Activated T-helper 2 cell treated with anti-CD3 and anti-CD28 coated beads, Interferon-gamma antibody, Interleukin-2, Interleukin-4, amounts not matched to agents 10 μg/mL and 5 μg/mL and 100 μg/mL, durations not matched to agents 14 hours and 24 hours and 36 hours (primary cell): Measurements from ENCODE around the gene HTR3C. TPM values are rescaled to one million over a fixed set of nuclear protein-coding genes. Genes with fewer than 3 reads are reported as not detected.

Experiments
- DNase-seq: peaks from one replicate; pipeline ENCODE4 v3.0.0; 2021; ENCODE audit warnings: low spot score
- H3K27ac Mint-ChIP-seq: one replicate; pipeline ENCODE4 v1.8.0; 2021; ENCODE audit warnings: mixed read lengths
- H3K27me3 Mint-ChIP-seq: one replicate; pipeline ENCODE4 v1.8.0; 2021; ENCODE audit warnings: low read depth, mixed read lengths
- H3K36me3 Mint-ChIP-seq: one replicate; pipeline ENCODE4 v1.8.0; 2021; ENCODE audit warnings: low read depth, mixed read lengths
- H3K4me1 Mint-ChIP-seq: one replicate; pipeline ENCODE4 v1.8.0; 2021; ENCODE audit warnings: low read depth, mixed read lengths
- H3K4me3 Mint-ChIP-seq: one replicate; pipeline ENCODE4 v1.8.0; 2021; ENCODE audit warnings: low read depth, mild to moderate bottlenecking, moderate library complexity, mixed read lengths
- H3K9me3 Mint-ChIP-seq: one replicate; pipeline ENCODE4 v1.8.0; 2021; ENCODE audit warnings: mixed read lengths
- intact Hi-C: fragments of 100-400 bp; cut with micrococcal nuclease; formaldehyde crosslinking; loops from one replicate; pipeline ENCODE4 v1.15.1; 2023
- total RNA-seq: library from RNA; stranded (reverse); gene quantifications from 2 replicates; pipeline ENCODE4 v1.2.3, GENCODE V29; 2022

The HTR3C gene
- total RNA-seq, 1 donor from 2014 or later = not detected

DNA sequence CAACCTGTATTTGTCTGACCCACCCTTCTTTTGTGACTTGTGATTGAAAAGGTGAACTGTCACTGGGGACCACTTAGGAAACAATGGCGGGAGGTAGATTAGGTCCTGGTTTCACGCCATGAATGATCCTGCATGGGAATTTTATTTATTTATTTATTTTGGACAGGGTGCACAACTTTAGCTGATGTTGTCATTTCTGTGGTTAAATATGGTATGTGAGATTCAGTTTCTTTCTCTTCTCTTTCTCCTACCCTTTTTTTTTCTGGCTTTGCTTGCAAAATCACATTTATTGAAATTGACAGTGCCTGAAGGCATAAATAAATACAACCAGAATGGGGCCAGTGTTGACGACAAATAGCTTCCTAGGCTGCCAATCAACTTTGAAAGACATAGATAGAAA lies 26.0 kb downstream of the HTR3C start:
- Mint-ChIP-seq H3K4me3 (no peak overlapping the region), H3K4me1 (no peaks in the 10 kb centered on the region), H3K27ac (no peak overlapping the region), H3K27me3 (peaks cover 3% of the 10 kb centered on the region), H3K9me3 (no peaks in the 10 kb centered on the region), H3K36me3 (no peaks in the 10 kb centered on the region)
- intact Hi-C loops = no loop called here
- DNase-seq = no peak

DNA sequence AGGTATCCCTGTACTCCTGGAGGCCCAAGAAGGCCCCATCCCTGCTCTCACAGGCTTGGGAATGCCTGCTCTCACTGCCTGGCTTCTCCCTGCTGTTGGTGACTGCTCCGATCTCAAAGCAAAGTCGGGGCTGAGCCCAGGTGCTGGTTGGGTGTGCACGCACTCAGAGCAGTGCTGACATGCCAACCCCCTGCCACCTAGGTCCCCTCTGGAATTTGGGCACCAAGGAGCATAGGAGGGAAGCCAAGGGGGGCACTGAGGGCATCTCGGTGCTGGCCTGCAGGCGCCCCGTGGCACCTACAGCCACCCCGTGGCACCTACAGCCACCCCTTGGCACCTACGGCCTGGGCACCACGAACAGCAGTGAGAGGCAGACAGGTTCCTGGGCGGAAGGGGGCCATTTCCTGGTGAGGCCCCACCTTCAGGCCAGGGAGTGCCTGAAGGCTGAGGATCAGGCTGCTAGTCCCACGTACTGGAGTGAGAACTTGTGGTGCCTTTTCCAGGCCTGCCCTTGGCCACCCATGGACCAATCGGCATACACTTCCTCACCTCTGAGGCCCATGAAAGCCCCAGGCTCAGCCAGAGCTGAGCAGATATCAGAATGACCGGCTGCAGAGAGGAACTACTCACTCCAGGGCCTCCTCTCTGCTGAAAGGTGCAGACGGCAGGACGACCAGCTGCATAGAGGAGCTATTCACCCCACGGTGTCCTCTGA lies 28.4 kb downstream of the HTR3C start:
- Mint-ChIP-seq H3K27ac (no peak overlapping the region), H3K4me3 (no peak overlapping the region), H3K27me3 (no peaks in the 10 kb centered on the region), H3K4me1 (peaks cover 6% of the 10 kb centered on the region), H3K9me3 (peaks cover 14% of the 10 kb centered on the region), H3K36me3 (peaks cover 5% of the 10 kb centered on the region)
- DNase-seq = no peak
- intact Hi-C loops = no loop called here

DNA sequence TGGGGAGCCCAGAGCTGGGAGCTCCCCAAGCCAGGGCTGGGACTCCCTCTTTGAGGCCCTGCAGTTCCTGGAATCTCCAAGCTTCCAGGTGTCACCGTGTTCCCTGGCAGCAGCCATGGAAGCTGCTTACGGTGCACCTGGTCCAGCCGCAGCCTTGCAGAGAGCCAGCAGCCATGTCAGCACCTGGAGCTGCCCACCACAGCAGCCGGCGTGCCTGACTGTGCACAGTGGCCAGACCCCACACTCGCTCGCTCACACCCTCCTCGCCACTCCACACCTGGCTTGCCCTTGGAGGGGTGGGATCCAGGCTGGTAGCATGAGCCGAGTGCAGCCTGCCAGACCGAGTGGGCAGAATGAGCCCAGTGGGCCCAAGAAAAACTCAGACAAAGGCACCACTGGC lies 29.2 kb downstream of the HTR3C start:
- Mint-ChIP-seq H3K4me1 (peaks cover 6% of the 10 kb centered on the region), H3K4me3 (no peak overlapping the region), H3K27ac (no peak overlapping the region), H3K27me3 (no peaks in the 10 kb centered on the region), H3K36me3 (peaks cover 5% of the 10 kb centered on the region), H3K9me3 (peaks cover 17% of the 10 kb centered on the region)
- DNase-seq = no peak
- intact Hi-C loops = no loop called here

DNA sequence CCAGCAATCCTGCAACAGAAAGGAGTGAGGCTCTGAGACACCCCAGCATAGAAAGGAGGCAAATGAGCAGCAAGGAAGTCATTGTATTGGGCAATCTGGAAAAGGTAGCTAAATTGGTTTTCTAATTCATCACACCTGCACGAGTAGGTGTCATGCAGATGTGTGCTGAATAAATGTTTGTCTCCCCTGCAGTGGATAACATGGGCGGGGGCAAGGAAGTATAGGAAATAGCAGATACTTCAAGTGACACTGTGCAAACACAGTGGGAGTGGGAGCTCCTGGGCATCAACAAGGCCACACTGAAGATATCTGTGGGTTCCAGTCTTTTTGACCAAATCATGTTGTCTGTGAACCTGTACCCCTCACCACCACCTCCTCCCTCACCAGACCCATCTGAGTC lies 29.6 kb downstream of the HTR3C start:
- Mint-ChIP-seq H3K36me3 (peaks cover 5% of the 10 kb centered on the region), H3K27ac (no peak overlapping the region), H3K4me3 (no peak overlapping the region), H3K4me1 (peaks cover 6% of the 10 kb centered on the region), H3K27me3 (no peaks in the 10 kb centered on the region), H3K9me3 (peaks cover 17% of the 10 kb centered on the region)
- intact Hi-C loops = no loop called here
- DNase-seq = no peak

DNA sequence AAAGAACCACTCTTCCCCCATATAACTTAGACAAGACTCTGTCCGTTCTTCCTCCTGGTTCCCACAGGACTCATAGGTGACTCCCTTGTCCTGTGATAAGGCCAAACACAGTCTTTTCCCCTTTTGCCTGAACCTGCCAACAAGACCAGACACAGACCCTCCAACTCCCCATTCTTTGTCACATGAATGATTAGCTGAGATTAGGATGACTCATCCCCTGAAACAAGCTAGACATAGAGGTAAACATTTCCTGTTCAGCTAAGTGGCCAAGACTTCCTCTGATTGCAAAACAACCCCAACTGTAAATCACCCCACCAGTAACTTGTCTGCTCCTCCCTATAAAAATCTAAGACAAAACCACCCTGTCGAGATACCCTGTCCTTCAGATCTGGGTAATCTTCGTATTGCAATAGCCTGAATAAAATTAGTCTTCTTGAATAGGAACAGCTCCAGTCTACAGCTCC lies 32.6 kb downstream of the HTR3C start:
- Mint-ChIP-seq H3K4me1 (peaks cover 6% of the 10 kb centered on the region), H3K36me3 (peaks cover 5% of the 10 kb centered on the region), H3K27ac (no peak overlapping the region), H3K9me3 (peaks cover 17% of the 10 kb centered on the region), H3K27me3 (no peaks in the 10 kb centered on the region), H3K4me3 (no peak overlapping the region)
- intact Hi-C loops = no loop called here
- no peak for DNase-seq

DNA sequence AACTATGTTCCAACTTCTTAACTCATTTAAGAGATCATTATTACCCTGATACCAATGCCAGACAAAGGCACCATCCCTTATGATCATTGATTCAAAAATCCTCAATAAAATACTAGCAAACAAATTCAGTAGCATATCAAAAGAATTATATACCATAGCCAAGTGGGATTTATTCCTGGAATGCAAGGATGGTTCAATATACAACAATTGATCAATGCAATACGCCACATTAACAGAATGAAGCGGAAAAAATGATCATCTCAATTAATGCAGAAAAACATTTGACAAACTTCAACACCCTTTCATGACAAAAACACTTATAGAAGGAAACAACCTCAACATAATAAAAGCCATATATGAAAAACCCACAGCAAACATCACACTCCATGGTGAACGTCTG lies 39.4 kb downstream of the HTR3C start:
- intact Hi-C loops = no loop called here
- H3K27me3 Mint-ChIP-seq = peaks cover 2% of the 10 kb centered on the region
- H3K36me3 Mint-ChIP-seq = peaks cover 6% of the 10 kb centered on the region
- no peak overlapping the region for H3K27ac Mint-ChIP-seq
- no peak for DNase-seq
- H3K9me3 Mint-ChIP-seq = peaks cover 21% of the 10 kb centered on the region
- H3K4me1 Mint-ChIP-seq = no peaks in the 10 kb centered on the region
- H3K4me3 Mint-ChIP-seq = no peak overlapping the region

DNA sequence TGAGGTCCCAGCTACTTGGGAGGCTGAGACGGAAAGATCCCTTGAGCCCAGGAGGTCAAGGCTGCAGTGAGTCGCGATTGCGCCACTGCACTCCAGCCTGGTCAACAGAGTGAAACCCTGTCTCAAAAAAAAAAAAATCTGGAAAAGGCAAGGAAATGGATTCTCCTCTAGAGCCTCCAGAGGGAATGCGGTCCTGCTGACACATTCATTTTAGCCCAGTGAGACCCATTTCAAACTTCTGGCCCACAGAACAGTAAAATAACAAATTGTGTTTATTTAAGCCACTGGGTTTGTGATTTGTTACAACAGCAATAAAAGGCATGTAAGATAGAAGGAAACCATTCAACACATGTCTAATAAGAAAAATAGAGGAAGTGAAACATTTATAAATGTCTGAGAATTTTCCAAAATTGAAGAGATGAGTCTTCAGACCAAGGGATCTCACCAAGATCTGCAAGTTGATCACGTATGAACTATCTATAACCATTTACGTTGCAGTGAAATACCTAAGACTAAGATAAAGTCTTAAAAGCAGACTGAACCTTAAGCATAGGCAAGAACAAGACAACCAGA lies 44.0 kb downstream of the HTR3C start, which contains the start of gene HTR3E:
Gene HTR3E (plus strand): TSS at position 254 of the 573 bp plus-strand sequence. CDS start 466 bp downstream, outside the sequence.
- Mint-ChIP-seq H3K27me3 (no peaks in the 10 kb centered on the region), H3K4me1 (no peaks in the 10 kb centered on the region), H3K9me3 (peaks cover 15% of the 10 kb centered on the region), H3K36me3 (peaks cover 6% of the 10 kb centered on the region), H3K4me3 (no peak within 1 kb of the TSS), H3K27ac (no peak within 1 kb of the TSS)
- intact Hi-C loops = no loop called here
- DNase-seq = no peak

DNA sequence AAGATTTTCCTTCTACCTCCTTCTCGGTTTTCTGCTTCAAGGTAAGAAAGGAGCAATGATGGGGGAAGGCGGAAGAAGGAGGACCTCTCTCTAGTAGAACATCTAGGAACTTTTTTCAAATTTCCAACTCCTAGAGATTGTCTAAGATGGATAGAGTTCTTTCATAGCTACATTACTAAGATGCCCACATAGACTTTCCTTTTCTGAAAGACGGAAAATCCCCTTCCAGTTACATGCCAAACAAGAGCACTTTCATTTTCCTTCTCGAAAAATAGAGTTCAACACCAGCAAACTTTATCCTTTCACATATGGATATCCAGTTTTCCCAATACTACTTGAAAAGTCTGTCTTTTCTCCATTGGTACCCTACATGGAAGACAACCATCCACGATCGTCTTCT lies 44.7 kb downstream of the HTR3C start:
- peaks cover 8% of the 10 kb centered on the region for H3K9me3 Mint-ChIP-seq
- intact Hi-C loops = no loop called here
- no peak overlapping the region for H3K4me3 Mint-ChIP-seq
- H3K27me3 Mint-ChIP-seq = no peaks in the 10 kb centered on the region
- DNase-seq = no peak
- H3K4me1 Mint-ChIP-seq = no peaks in the 10 kb centered on the region
- H3K36me3 Mint-ChIP-seq = no peaks in the 10 kb centered on the region
- no peak overlapping the region for H3K27ac Mint-ChIP-seq

DNA sequence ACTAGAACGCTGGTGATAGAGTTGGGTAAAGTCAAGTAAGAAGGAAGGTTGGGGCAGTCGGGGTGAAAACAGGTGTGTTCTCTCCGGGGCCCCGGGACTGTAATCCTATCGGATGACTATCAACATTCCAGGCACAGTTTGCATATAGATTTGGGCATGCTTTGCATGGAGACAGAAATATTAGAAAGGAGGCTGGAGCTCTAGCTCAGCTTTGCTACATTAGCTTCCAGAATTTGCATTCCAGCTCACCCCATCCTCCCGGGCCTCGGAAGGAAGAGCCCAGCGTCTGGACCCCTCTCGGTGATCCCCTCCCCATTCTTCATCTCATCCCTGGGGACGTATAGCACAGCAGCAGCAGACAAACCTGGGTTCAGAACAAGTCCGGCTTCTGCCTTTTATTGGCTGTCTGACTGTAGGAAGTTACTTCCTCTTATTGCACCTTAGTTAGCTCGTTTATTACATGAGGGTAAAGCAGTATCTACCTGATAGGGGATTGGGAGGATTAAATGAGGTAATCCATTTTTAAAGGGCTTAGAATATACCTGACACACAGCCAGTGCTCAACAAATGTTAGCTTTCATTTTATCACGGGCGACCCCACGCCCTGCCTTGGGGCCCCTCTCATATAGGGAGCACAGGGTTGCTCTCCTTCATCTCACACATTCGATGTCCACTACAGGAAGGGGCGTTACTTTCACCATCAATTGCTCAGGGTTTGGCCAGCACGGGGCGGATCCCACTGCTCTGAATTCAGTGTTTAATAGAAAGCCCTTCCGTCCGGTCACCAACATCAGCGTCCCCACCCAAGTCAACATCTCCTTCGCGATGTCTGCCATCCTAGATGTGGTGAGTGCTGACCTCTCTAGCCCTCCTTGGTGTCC lies 47.2 kb downstream of the HTR3C start:
- intact Hi-C loops = no loop called here
- no peak for DNase-seq
- Mint-ChIP-seq H3K4me3 (no peak overlapping the region), H3K27ac (no peak overlapping the region), H3K27me3 (no peaks in the 10 kb centered on the region), H3K4me1 (no peaks in the 10 kb centered on the region), H3K9me3 (no peaks in the 10 kb centered on the region), H3K36me3 (no peaks in the 10 kb centered on the region)

Other genes starting within 250 kb of the HTR3C start
- gene MAP6D1, start 227.5 kb upstream of the HTR3C start, total RNA-seq = 1.1 and 2.9 TPM in 2 replicates
- gene PARL, start 168.2 kb upstream of the HTR3C start, total RNA-seq = 74.9 and 81.7 TPM in 2 replicates
- gene ABCC5, start 35.2 kb upstream of the HTR3C start, total RNA-seq = 20.6 and 21.0 TPM in 2 replicates
- gene HTR3D, start 21.3 kb upstream of the HTR3C start, total RNA-seq = not detected in 2 replicates
- gene HTR3E, start 44.0 kb downstream of the HTR3C start, total RNA-seq = not detected in 2 replicates
- gene EIF2B5, start 82.3 kb downstream of the HTR3C start, total RNA-seq = 70.2 and 75.0 TPM in 2 replicates
- gene DVL3, start 102.3 kb downstream of the HTR3C start, total RNA-seq = 53.8 and 56.1 TPM in 2 replicates
- gene AP2M1, start 121.8 kb downstream of the HTR3C start, total RNA-seq = 234 and 240 TPM in 2 replicates
- 68.2 and 73.4 TPM in 2 replicates for gene ABCF3, start 133.2 kb downstream of the HTR3C start, total RNA-seq
- 0.11 TPM in 1 of 2 replicates, not detected in the other for gene VWA5B2, start 176.5 kb downstream of the HTR3C start, total RNA-seq
- 64.0 and 66.6 TPM in 2 replicates for gene ALG3, start 195.9 kb downstream of the HTR3C start, total RNA-seq
- gene EEF1AKMT4, start 196.6 kb downstream of the HTR3C start, total RNA-seq = 9.5 and 10.6 TPM in 2 replicates
- 0.18 TPM in 1 of 2 replicates, not detected in the other for gene CAMK2N2, start 208.5 kb downstream of the HTR3C start, total RNA-seq
- not detected in 2 replicates for gene ECE2, start 223.0 kb downstream of the HTR3C start, total RNA-seq
- 268 and 275 TPM in 2 replicates for gene PSMD2, start 246.2 kb downstream of the HTR3C start, total RNA-seq